ENCODE data around the gene PRKCQ.

DNA sequence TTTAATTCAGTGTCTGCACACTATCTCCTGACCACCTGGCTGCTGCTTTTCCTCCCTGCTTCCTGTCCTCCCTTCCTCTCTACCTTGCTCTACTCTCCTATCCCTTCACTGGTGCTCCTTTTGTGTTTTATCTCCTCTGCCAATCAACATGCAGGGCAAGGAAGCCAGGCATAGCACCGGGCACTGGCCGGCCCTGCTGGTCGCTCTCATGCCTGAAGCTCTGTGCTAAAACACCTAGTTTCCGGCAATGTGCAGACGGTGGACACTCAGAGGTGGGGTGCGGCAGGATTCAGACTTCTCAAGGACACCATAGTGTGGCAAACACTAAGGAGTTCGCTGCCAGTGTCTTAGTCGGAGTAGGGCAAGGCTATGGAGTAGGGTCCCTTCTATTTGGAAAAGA is 177.1 kb downstream of the PRKCQ start:
- TF ChIP-seq, protein P1, sequence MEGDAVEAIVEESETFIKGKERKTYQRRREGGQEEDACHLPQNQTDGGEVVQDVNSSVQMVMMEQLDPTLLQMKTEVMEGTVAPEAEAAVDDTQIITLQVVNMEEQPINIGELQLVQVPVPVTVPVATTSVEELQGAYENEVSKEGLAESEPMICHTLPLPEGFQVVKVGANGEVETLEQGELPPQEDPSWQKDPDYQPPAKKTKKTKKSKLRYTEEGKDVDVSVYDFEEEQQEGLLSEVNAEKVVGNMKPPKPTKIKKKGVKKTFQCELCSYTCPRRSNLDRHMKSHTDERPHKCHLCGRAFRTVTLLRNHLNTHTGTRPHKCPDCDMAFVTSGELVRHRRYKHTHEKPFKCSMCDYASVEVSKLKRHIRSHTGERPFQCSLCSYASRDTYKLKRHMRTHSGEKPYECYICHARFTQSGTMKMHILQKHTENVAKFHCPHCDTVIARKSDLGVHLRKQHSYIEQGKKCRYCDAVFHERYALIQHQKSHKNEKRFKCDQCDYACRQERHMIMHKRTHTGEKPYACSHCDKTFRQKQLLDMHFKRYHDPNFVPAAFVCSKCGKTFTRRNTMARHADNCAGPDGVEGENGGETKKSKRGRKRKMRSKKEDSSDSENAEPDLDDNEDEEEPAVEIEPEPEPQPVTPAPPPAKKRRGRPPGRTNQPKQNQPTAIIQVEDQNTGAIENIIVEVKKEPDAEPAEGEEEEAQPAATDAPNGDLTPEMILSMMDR (IDR thresholded peaks at IDR 0.05; ENCODE audit: insufficient read depth, low read length), result no peak
- no peak for TF ChIP-seq GABPA (IDR thresholded peaks at IDR 0.05; ENCODE audit: low read depth)
- TF ChIP-seq, protein P2, sequence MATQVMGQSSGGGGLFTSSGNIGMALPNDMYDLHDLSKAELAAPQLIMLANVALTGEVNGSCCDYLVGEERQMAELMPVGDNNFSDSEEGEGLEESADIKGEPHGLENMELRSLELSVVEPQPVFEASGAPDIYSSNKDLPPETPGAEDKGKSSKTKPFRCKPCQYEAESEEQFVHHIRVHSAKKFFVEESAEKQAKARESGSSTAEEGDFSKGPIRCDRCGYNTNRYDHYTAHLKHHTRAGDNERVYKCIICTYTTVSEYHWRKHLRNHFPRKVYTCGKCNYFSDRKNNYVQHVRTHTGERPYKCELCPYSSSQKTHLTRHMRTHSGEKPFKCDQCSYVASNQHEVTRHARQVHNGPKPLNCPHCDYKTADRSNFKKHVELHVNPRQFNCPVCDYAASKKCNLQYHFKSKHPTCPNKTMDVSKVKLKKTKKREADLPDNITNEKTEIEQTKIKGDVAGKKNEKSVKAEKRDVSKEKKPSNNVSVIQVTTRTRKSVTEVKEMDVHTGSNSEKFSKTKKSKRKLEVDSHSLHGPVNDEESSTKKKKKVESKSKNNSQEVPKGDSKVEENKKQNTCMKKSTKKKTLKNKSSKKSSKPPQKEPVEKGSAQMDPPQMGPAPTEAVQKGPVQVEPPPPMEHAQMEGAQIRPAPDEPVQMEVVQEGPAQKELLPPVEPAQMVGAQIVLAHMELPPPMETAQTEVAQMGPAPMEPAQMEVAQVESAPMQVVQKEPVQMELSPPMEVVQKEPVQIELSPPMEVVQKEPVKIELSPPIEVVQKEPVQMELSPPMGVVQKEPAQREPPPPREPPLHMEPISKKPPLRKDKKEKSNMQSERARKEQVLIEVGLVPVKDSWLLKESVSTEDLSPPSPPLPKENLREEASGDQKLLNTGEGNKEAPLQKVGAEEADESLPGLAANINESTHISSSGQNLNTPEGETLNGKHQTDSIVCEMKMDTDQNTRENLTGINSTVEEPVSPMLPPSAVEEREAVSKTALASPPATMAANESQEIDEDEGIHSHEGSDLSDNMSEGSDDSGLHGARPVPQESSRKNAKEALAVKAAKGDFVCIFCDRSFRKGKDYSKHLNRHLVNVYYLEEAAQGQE (IDR thresholded peaks at IDR 0.05; ENCODE audit: insufficient replicate concordance, low read depth), result no peak
- no peak for TF ChIP-seq POLR2AphosphoS5 (IDR thresholded peaks at IDR 0.05; ENCODE audit: low read depth)

All from HL-60 (cell line).